SU-DHL-6 (cell line): ENCODE data around the gene BDKRB2.

Experiments used
- H2AFZ ChIP-seq: fragments of 200-600 bp; sonication (generic); 2 replicates; pipeline ENCODE4 v1.6.1; 2014; ENCODE audit warnings: low read depth, mild to moderate bottlenecking, moderate library complexity, mixed read lengths, antibody characterized with exemption, low read length; ENCODE audit not compliant: severe bottlenecking
- H3F3A ChIP-seq: fragments of 200-600 bp; shearing (Covaris generic); 2 replicates; pipeline ENCODE4 v1.6.0; 2016; ENCODE audit warnings: antibody characterized with exemption, mild to moderate bottlenecking; ENCODE audit not compliant: insufficient read depth
- H3K27ac ChIP-seq: fragments of 200-600 bp; sonication (generic); 2 replicates; pipeline ENCODE4 v1.5.1; 2016; ENCODE audit warnings: low read depth, mild to moderate bottlenecking, low read length, moderate library complexity, mixed read lengths
- H3K27me3 ChIP-seq: fragments of 200-600 bp; sonication (generic), shearing (Covaris generic); 2 replicates; pipeline ENCODE4 v1.6.0; 2014; ENCODE audit warnings: mild to moderate bottlenecking, low read length
- H3K36me3 ChIP-seq: fragments of 200-600 bp; sonication (generic); 2 replicates; pipeline ENCODE4 v1.6.1; 2014; ENCODE audit warnings: mild to moderate bottlenecking, low read length, mixed read lengths
- H3K4me2 ChIP-seq: fragments of 300-600, 200-600 bp; shearing (Covaris generic), sonication (generic); 2 replicates; pipeline ENCODE4 v1.6.0; 2014; ENCODE audit warnings: low read length, low read depth, mild to moderate bottlenecking; ENCODE audit not compliant: poor library complexity, severe bottlenecking
- H3K4me3 ChIP-seq: fragments of 200-600 bp; sonication (generic); 2 replicates; pipeline ENCODE4 v1.5.1; 2014; ENCODE audit warnings: antibody characterized with exemption, low read length, mild to moderate bottlenecking, mixed read lengths; ENCODE audit not compliant: insufficient read depth, poor library complexity, severe bottlenecking
- H3K79me2 ChIP-seq: fragments of 200-600 bp; sonication (generic); 2 replicates; pipeline ENCODE4 v1.6.1; 2014; ENCODE audit warnings: mild to moderate bottlenecking, low read length, moderate library complexity; ENCODE audit not compliant: insufficient read depth
- H3K9ac ChIP-seq: fragments of 200-600 bp; sonication (generic); 2 replicates; pipeline ENCODE4 v1.7.0; 2014; ENCODE audit warnings: mild to moderate bottlenecking, low read length
- H3K9me2 ChIP-seq: fragments of 200-600 bp; sonication (generic); replicated peaks from 2 replicates; pipeline ENCODE4 v1.6.1; 2014; ENCODE audit warnings: low read length; ENCODE audit not compliant: insufficient read depth
- H3K9me3 ChIP-seq: fragments of 200-600 bp; sonication (generic); 2 replicates; pipeline ENCODE4 v1.6.1; 2014; ENCODE audit warnings: low read length, mixed read lengths; ENCODE audit not compliant: insufficient read depth
- H4K20me1 ChIP-seq: fragments of 200-600 bp; sonication (generic); 2 replicates; pipeline ENCODE4 v1.6.1; 2014; ENCODE audit warnings: low read depth, mild to moderate bottlenecking, antibody characterized with exemption, low read length, moderate library complexity, mixed read lengths
- CTCF ChIP-seq: fragments of 200-600 bp; sonication (generic); IDR thresholded peaks from one replicate; pipeline ENCODE4 v1.5.1; 2017; ENCODE audit warnings: antibody characterized with exemption, mild to moderate bottlenecking, low read length, moderate library complexity; ENCODE audit not compliant: insufficient read depth, poor library complexity, severe bottlenecking
- EZH2phosphoT487 ChIP-seq: fragments of 200-600 bp; sonication (generic), shearing (Covaris generic); conservative IDR thresholded peaks from 2 replicates; pipeline ENCODE4 v1.6.1; 2018; ENCODE audit warnings: mild to moderate bottlenecking, antibody characterized with exemption, low read length, moderate library complexity, mixed read lengths

BDKRB2 gene

GRCh38 chr14:96275177-96276112, 70.8 kb downstream of the BDKRB2 start:
- Histone ChIP-seq H3F3A (no peaks in the 10 kb centered on the region), H3K79me2 (no peaks in the 10 kb centered on the region), H2AFZ (no peak overlapping the region), H3K27ac (no peak overlapping the region), H3K9ac (no peak overlapping the region), H3K36me3 (no peaks in the 10 kb centered on the region), H3K27me3 (no peaks in the 10 kb centered on the region), H3K4me2 (no peak overlapping the region), H3K4me3 (no peak overlapping the region), H3K9me3 (no peaks in the 10 kb centered on the region), H4K20me1 (no peaks in the 10 kb centered on the region), H3K9me2 (no peaks in the 10 kb centered on the region)
- TF ChIP-seq EZH2phosphoT487 (no peak), CTCF (peak; percentile 86)

GRCh38 chr14:96277890-96278289, 73.3 kb downstream of the BDKRB2 start:
- H3K27ac ChIP-seq = no peak overlapping the region
- H3K9ac ChIP-seq = no peak overlapping the region
- no peak overlapping the region for H3K4me3 ChIP-seq
- no peaks in the 10 kb centered on the region for H3K79me2 ChIP-seq
- no peak overlapping the region for H3K4me2 ChIP-seq
- H4K20me1 ChIP-seq = no peaks in the 10 kb centered on the region
- H2AFZ ChIP-seq = no peak overlapping the region
- no peaks in the 10 kb centered on the region for H3K27me3 ChIP-seq
- H3K9me2 ChIP-seq = no peaks in the 10 kb centered on the region
- H3F3A ChIP-seq = no peaks in the 10 kb centered on the region
- H3K36me3 ChIP-seq = no peaks in the 10 kb centered on the region
- no peak for TF ChIP-seq CTCF
- no peak for TF ChIP-seq EZH2phosphoT487
- H3K9me3 ChIP-seq = no peaks in the 10 kb centered on the region

GRCh38 chr14:96279564-96279963, 74.9 kb downstream of the BDKRB2 start:
- Histone ChIP-seq H3K4me2 (no peak overlapping the region), H3K9me3 (no peaks in the 10 kb centered on the region), H2AFZ (no peak overlapping the region), H3K27ac (no peak overlapping the region), H3K9me2 (no peaks in the 10 kb centered on the region), H3K9ac (no peak overlapping the region), H3F3A (no peaks in the 10 kb centered on the region), H4K20me1 (no peaks in the 10 kb centered on the region), H3K27me3 (no peaks in the 10 kb centered on the region), H3K4me3 (no peak overlapping the region), H3K36me3 (no peaks in the 10 kb centered on the region), H3K79me2 (no peaks in the 10 kb centered on the region)
- TF ChIP-seq CTCF (no peak), EZH2phosphoT487 (no peak)
